ENCODE data around the gene FHOD3.

- no peak for TF ChIP-seq CTCF (conservative IDR thresholded peaks at IDR 0.05; ENCODE audit: low read depth, low read length)
- TF ChIP-seq EZH2 (IDR thresholded peaks at IDR 0.05; ENCODE audit: borderline replicate concordance, low read depth, low read length, poor library complexity, severe bottlenecking) = no peak
Observed at GRCh38 chr18:36457683-36458082, 160.2 kb downstream of the FHOD3 start.

Measured in A673 (cell line).